Calu3 (cell line): ENCODE results near the gene GALP. TPM values are rescaled to one million over a fixed set of nuclear protein-coding genes. Genes with fewer than 3 reads are reported as not detected.
"Not testable (repeated sequence)": the region's sequence is repeated elsewhere in the genome, so short reads cannot be mapped to it uniquely, and the experiment has no call there.

Experiments used
- Bru-seq: library from RNA; stranded (reverse); fragments of 400-500 nt; gene quantifications from one replicate; lab custom pipeline; 2021; lab: Mats Ljungman, UMichigan
- BruChase-seq, 2 experiments: library from RNA; stranded (reverse); fragments of 400-500 nt; gene quantifications; one replicate each; lab custom pipeline; 2021; lab: Mats Ljungman, UMichigan
- BruUV-seq: library from RNA; stranded (reverse); fragments of 400-500 nt; replicated peaks from 2 replicates; lab custom pipeline; 2021; lab: Mats Ljungman, UMichigan
- CTCF ChIA-PET: fragments of 300-600 bp; sonication (Branson Sonifier 250); formaldehyde crosslinking; loops from one replicate; lab custom pipeline; 2022; ENCODE audit warnings: antibody characterized with exemption; lab: Charles Lee
- DNase-seq: peaks from one replicate; pipeline ENCODE4 v3.0.0; 2022
- H3K27ac Mint-ChIP-seq: one replicate; pipeline ENCODE4 v1.8.0; 2022; ENCODE audit warnings: mixed read lengths; ENCODE audit not compliant: unreplicated experiment
- H3K27me3 Mint-ChIP-seq: one replicate; pipeline ENCODE4 v1.8.0; 2022; ENCODE audit warnings: mixed read lengths; ENCODE audit not compliant: unreplicated experiment
- H3K36me3 Mint-ChIP-seq: one replicate; pipeline ENCODE4 v1.8.0; 2022; ENCODE audit warnings: mild to moderate bottlenecking, moderate library complexity, mixed read lengths; ENCODE audit not compliant: insufficient read depth, unreplicated experiment
- H3K4me1 Mint-ChIP-seq: one replicate; pipeline ENCODE4 v1.8.0; 2022; ENCODE audit warnings: mild to moderate bottlenecking, low read depth, mixed read lengths; ENCODE audit not compliant: unreplicated experiment
- H3K4me3 Mint-ChIP-seq: one replicate; pipeline ENCODE4 v1.8.0; 2022; ENCODE audit warnings: mild to moderate bottlenecking, low read depth, moderate library complexity, mixed read lengths; ENCODE audit not compliant: unreplicated experiment
- H3K9me3 Mint-ChIP-seq: one replicate; pipeline ENCODE4 v1.8.0; 2022; ENCODE audit warnings: low read depth, mixed read lengths; ENCODE audit not compliant: unreplicated experiment
- intact Hi-C: fragments of 100-400 bp; cut with micrococcal nuclease; formaldehyde crosslinking; loops from one replicate; pipeline ENCODE4 v1.10.0; 2022; ENCODE audit not compliant: unreplicated experiment
- long read RNA-seq: library from polyadenylated mRNA; stranded (forward); transcript quantifications from one replicate; pipeline ENCODE4 v2.0.0, GENCODE V29; 2022
- total RNA-seq: library from RNA; stranded (reverse); gene quantifications from 2 replicates; pipeline ENCODE4 v1.2.3, GENCODE V29; 2022
- TF ChIP-seq, protein P1 (sequence below): fragments of 200-600 bp; IDR thresholded peaks from one replicate; pipeline ENCODE4 v1.8.0; 2022; ENCODE audit warnings: antibody characterized with exemption; ENCODE audit not compliant: unreplicated experiment

GALP gene
- not detected in 2 replicates for total RNA-seq
- not detected for Bru-seq, nascent RNA
- not detected for BruChase-seq, experiment 1, labeled RNA remaining after a 6-hour chase
- BruChase-seq, experiment 2, labeled RNA remaining after a 2-hour chase: percentile 11 among the genes with signal in this experiment
- long read RNA-seq: 0 reads

GRCh38 chr19:56175861-56176307 is at the start of gene GALP:
GALP (plus strand) TSS chr19:56176008; CDS start chr19:56177109, 1,101 bp downstream.
- H3K27ac Mint-ChIP-seq, H3K4me1 Mint-ChIP-seq, DNase-seq, BruUV-seq, H3K36me3 Mint-ChIP-seq, H3K4me3 Mint-ChIP-seq, CTCF ChIA-PET, H3K9me3 Mint-ChIP-seq: not testable (repeated sequence)
- intact Hi-C loops: loop anchor here (10.0 kb wide), 1 partner anchor 159 kb away; no protein-coding TSS in a partner anchor
- H3K27me3 Mint-ChIP-seq: peaks cover 56% of the 10 kb centered on the region

- H3K36me3 Mint-ChIP-seq: no peaks in the 10 kb centered on the region
- no peak overlapping the region for H3K27ac Mint-ChIP-seq
- CTCF ChIA-PET: interaction anchor here (1.0 kb wide), 1 partner anchor 8 kb away, joined by 4 read pairs; no protein-coding TSS in a partner anchor
- H3K4me1 Mint-ChIP-seq: no peaks in the 10 kb centered on the region
- no peaks in the 10 kb centered on the region for H3K9me3 Mint-ChIP-seq
- TF ChIP-seq, protein P1, sequence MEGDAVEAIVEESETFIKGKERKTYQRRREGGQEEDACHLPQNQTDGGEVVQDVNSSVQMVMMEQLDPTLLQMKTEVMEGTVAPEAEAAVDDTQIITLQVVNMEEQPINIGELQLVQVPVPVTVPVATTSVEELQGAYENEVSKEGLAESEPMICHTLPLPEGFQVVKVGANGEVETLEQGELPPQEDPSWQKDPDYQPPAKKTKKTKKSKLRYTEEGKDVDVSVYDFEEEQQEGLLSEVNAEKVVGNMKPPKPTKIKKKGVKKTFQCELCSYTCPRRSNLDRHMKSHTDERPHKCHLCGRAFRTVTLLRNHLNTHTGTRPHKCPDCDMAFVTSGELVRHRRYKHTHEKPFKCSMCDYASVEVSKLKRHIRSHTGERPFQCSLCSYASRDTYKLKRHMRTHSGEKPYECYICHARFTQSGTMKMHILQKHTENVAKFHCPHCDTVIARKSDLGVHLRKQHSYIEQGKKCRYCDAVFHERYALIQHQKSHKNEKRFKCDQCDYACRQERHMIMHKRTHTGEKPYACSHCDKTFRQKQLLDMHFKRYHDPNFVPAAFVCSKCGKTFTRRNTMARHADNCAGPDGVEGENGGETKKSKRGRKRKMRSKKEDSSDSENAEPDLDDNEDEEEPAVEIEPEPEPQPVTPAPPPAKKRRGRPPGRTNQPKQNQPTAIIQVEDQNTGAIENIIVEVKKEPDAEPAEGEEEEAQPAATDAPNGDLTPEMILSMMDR: no peak
- intact Hi-C loops: no loop called here
- DNase-seq: no peak
- no peak overlapping the region for H3K4me3 Mint-ChIP-seq
- BruUV-seq: no TSS peak
- H3K27me3 Mint-ChIP-seq: no peaks in the 10 kb centered on the region
Measured at GRCh38 chr19:56126983-56127780, 48.6 kb upstream of the GALP start.

DNA sequence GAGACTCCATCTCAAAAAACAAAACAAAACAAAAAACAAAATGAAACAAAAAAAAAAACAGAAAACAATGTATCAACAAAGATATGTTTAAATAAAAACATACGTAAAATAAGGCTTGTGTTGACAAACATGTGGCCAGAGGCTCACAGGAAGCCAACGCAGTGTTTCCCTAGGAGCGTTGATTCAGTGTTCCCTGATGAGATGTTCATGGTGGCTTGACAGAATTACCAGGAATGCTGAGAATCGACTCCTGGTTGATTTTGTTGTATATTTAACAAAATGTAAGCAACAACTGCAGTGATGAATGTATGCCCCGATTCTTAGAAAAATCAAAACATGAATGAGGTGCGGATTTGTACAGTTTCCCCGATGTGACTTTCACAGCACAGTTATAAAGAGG is 45.8 kb upstream of the GALP start:
- Mint-ChIP-seq H3K4me3 (no peak overlapping the region), H3K27ac (no peak overlapping the region), H3K27me3 (no peaks in the 10 kb centered on the region), H3K4me1 (no peaks in the 10 kb centered on the region), H3K9me3 (no peaks in the 10 kb centered on the region), H3K36me3 (peaks cover 6% of the 10 kb centered on the region)
- CTCF ChIA-PET: no interaction called here
- BruUV-seq: no TSS peak
- DNase-seq: no peak
- TF ChIP-seq, protein P1: no peak
- intact Hi-C loops: no loop called here

GRCh38 chr19:56131651-56132050 is 44.2 kb upstream of the GALP start:
- H3K27ac Mint-ChIP-seq: no peak overlapping the region
- no peak overlapping the region for H3K4me3 Mint-ChIP-seq

More at GRCh38 chr19:56131651-56132050, 44.2 kb upstream of the GALP start:
- CTCF ChIA-PET: no interaction called here
- BruUV-seq: no TSS peak
- DNase-seq: no peak
- Mint-ChIP-seq H3K27me3 (no peaks in the 10 kb centered on the region), H3K4me1 (no peaks in the 10 kb centered on the region), H3K9me3 (no peaks in the 10 kb centered on the region), H3K36me3 (peaks cover 6% of the 10 kb centered on the region)
- TF ChIP-seq, protein P1: no peak
- intact Hi-C loops: no loop called here
